ENCODE measurements around the gene AMER1. TPM values are rescaled to one million over a fixed set of nuclear protein-coding genes. Genes with fewer than 3 reads are reported as not detected.
"Not testable (repeated sequence)": the region's sequence is repeated elsewhere in the genome, so short reads cannot be mapped to it uniquely, and the experiment has no call there.

AMER1 gene
- total RNA-seq, 1 experiment from 2014 or later = 6.5 TPM

GRCh38 chrX:64218023-64218422 is 12.5 kb upstream of the AMER1 start:
- intact Hi-C loops (cut with micrococcal nuclease; ENCODE audit: unreplicated experiment) = no loop called here
- Histone ChIP-seq H3K4me2 (no peak overlapping the region), H3K79me2 (ENCODE audit: low read depth) (no peaks in the 10 kb centered on the region), H3K27me3 (ENCODE audit: insufficient read depth, low read depth) (no peaks in the 10 kb centered on the region), H3K9me2 (ENCODE audit: insufficient read depth) (no peaks in the 10 kb centered on the region), H2AFZ (no peak overlapping the region), H4K20me1 (ENCODE audit: insufficient read depth) (no peaks in the 10 kb centered on the region), H3K4me1 (replicated peaks; ENCODE audit: insufficient read depth) (no peaks in the 10 kb centered on the region), H3K4me3 (no peak overlapping the region), H3K9me3 (ENCODE audit: insufficient read depth, low read depth) (no peaks in the 10 kb centered on the region), H3K27ac (no peak overlapping the region), H3K36me3 (ENCODE audit: low read depth) (no peaks in the 10 kb centered on the region), H3F3A (ENCODE audit: insufficient read depth, low read depth) (no peaks in the 10 kb centered on the region)
- ChIA-PET CTCF (no interaction called here), POLR2A (ENCODE audit: unreplicated experiment) (no interaction called here)
- DNase-seq = no peak
- TF ChIP-seq EZH2 (IDR thresholded peaks at IDR 0.05; ENCODE audit: low read depth) (no peak), CTCF (conservative IDR thresholded peaks at IDR 0.05) (no peak)
- no TSS peak for BruUV-seq (replicated peaks)

DNA sequence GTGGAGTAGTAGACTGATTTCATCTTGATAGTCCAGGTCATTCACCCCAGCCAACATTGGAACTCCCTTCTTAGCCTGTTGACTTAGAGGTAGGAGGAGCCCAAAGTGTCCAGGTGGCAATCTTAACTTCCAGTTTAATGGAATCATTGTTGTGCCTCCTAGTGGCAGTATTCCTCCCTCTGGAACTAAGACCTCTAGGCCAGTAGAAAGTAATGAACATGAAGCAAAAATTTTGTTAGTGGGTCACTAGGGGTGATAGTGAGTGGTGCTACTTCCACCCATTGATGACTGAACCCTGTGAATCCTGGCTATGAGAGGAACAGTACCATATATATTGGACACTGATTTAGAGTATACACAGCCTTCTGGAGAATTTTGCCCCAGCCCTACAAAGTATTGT is 8.5 kb upstream of the AMER1 start:
- H3K4me3 ChIP-seq; H4K20me1 ChIP-seq (ENCODE audit: insufficient read depth); H3K79me2 ChIP-seq (ENCODE audit: low read depth); POLR2A ChIA-PET (ENCODE audit: unreplicated experiment); intact Hi-C loops (cut with micrococcal nuclease; ENCODE audit: unreplicated experiment); H3K9me2 ChIP-seq (ENCODE audit: insufficient read depth); H3K36me3 ChIP-seq (ENCODE audit: low read depth); H3F3A ChIP-seq (ENCODE audit: insufficient read depth, low read depth); H3K9me3 ChIP-seq (ENCODE audit: insufficient read depth, low read depth); CTCF ChIA-PET; BruUV-seq (replicated peaks); DNase-seq; H2AFZ ChIP-seq; H3K4me1 ChIP-seq (replicated peaks; ENCODE audit: insufficient read depth); H3K27me3 ChIP-seq (ENCODE audit: insufficient read depth, low read depth); H3K27ac ChIP-seq; H3K4me2 ChIP-seq: not testable (repeated sequence)

GRCh38 chrX:64206556-64207162 is 1.2 kb upstream of the AMER1 start:
- Histone ChIP-seq H3F3A (ENCODE audit: insufficient read depth, low read depth) (peaks cover 11% of the 10 kb centered on the region; the same call in 1 of the 2 replicates), H2AFZ (peak overlapping the region; percentile 97), H4K20me1 (ENCODE audit: insufficient read depth) (no peaks in the 10 kb centered on the region), H3K4me1 (replicated peaks; ENCODE audit: insufficient read depth) (peaks cover 11% of the 10 kb centered on the region), H3K27me3 (ENCODE audit: insufficient read depth, low read depth) (no peaks in the 10 kb centered on the region), H3K9me3 (ENCODE audit: insufficient read depth, low read depth) (no peaks in the 10 kb centered on the region), H3K9me2 (ENCODE audit: insufficient read depth) (no peaks in the 10 kb centered on the region), H3K4me2 (peak overlapping the region; percentile 95), H3K36me3 (ENCODE audit: low read depth) (no peaks in the 10 kb centered on the region), H3K27ac (peak overlapping the region; percentile 84), H3K4me3 (peak overlapping the region; percentile 81), H3K79me2 (ENCODE audit: low read depth) (peaks cover 11% of the 10 kb centered on the region; the same call in 1 of the 2 replicates)
- intact Hi-C loops (cut with micrococcal nuclease; ENCODE audit: unreplicated experiment) = loop anchor here (5.0 to 10.0 kb wide), 2 partner anchors 114 to 1328 kb away; partner anchors contain the start of gene LAS1L
- ChIA-PET CTCF (interaction anchor here (0.7 kb wide), 1 partner anchor 22 kb away, joined by 4 read pairs; no protein-coding TSS in a partner anchor), POLR2A (ENCODE audit: unreplicated experiment) (no interaction called here)
- DNase-seq = peak; percentile 22 to 39
- no peak for TF ChIP-seq CTCF (conservative IDR thresholded peaks at IDR 0.05)
- TF ChIP-seq EZH2 (IDR thresholded peaks at IDR 0.05; ENCODE audit: low read depth) = no peak
- no TSS peak for BruUV-seq (replicated peaks)

All from PC-9 (cell line).